ENCODE data around the gene RFESD.
"Not testable (repeated sequence)": the region's sequence is repeated elsewhere in the genome, so short reads cannot be mapped to it uniquely, and the experiment has no call there.

Gene RFESD

DNA sequence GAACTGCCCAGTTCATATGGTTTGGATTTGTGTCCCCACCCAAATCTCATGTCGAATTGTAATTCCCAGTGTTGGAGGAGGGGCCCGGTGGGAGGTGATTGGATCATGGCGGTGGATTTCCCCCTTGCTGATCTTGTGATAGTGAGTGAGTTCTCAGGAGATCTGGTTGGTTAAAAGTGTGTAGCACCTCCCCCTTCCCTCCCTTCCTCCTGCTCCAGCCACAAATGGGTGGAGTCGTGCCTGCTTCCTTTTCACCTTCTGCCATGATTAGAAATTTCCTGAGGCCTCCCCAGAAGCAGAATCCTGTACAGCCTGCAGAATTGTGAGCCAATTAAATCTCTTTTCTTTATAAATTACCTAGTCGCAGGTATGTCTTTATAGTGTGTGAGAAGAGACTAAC lies 59.6 kb downstream of the RFESD start:
- DNase-seq (ENCODE audit: low read depth in 3 of 3, low spot score in 1 of 3) = not testable (repeated sequence)

DNA sequence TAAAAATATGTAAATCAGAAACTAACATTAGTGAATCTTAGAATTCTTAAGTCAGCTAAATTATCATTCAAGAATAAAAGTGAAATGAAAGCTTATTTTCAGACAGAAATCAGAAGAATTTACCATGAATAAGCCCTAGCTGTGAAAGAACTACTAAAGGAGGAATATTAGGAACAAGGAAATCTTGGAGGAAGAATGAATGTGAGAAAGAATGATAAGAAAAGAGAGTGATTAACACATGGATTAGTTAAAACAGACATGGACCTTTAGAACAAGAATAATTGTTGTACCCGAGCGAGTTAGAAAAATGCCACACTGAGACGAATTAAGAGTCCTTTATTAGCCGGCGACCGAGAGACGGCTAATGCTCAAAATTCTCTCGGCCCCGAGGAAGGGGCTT lies 60.5 kb downstream of the RFESD start:
- no peak for DNase-seq (ENCODE audit: low read depth in 3 of 3, low spot score in 1 of 3)

All from stimulated activated CD4-positive, alpha-beta T cell treated with anti-CD3 and anti-CD28 coated beads, TNF-alpha, amount 100 ng/mL, for 1 hour (primary cell).